NCI-H2196 treated with DMSO at 0.1 percent for 48 hours (cell line): Measurements from ENCODE around the gene SEPTIN2.
"Not testable (repeated sequence)": the region's sequence is repeated elsewhere in the genome, so short reads cannot be mapped to it uniquely, and the experiment has no call there.

Source experiments
- DNase-seq: peaks from one replicate; lab custom pipeline; 2025; ENCODE audit not compliant: unreplicated experiment; lab: John Stamatoyannopoulos, UW

Gene SEPTIN2

GRCh38 chr2:241286348-241287090, 29.2 kb upstream of the SEPTIN2 start:
- DNase-seq = no peak

- DNase-seq = no peak
Observed at GRCh38 chr2:241288324-241288888, 27.3 kb upstream of the SEPTIN2 start.

DNA sequence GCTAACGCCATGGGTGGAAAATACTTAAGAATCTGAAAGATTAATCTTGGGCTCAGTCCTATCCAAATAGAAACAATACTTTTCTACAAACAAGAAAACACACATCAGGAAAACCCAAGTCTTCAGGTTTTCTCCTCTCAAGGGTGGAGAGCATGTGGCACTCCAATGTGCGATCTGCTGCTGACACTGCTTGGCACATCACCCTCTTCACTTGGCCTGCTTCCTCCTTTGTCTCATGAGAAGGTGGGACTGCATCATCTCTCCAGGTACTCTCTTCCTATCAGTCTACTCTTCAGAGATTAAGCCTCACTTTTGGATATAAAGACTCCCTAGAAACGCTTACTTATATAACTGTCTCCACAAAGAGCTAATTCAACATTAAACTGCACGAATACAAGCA, 26.7 kb upstream of the SEPTIN2 start:
- no peak for DNase-seq

DNA sequence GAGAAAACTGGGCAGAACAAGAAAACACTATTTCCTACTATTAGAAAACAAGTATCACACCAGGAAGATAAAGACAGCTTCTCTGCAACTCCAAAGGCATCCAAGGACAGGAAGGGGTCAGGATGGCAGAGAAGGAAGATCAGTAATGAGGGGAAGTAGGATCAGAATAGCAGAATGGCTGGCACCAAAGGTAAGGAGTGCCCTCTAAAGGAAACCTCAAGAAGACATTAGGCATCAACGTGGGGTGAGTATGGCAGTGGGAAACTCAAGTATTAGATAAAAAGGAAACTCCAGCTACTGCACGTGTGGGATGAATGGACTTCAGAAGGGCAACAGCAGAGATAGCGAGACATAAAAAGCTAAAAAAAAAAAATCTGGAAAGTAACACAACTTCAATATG, 26.1 kb upstream of the SEPTIN2 start:
- DNase-seq = no peak

DNA sequence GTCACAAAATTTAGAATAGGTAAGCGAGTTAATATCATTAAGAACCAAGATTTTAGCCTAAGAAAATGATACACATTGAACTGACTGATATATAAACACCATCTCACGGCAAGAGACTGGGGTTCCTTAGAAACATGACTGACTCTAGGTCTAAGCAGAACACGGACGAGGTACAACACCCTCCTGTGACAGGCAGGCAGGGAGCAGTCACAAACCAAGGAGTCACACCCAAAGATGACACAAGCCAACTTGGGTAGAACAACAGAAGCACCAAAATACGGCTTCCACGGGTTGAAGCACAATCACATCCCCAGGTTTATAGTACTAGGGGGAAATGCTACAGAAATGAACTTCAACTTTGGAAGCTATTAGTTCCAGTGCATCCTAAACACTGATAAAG, 24.6 kb upstream of the SEPTIN2 start:
- no peak for DNase-seq

GRCh38 chr2:241291977-241292376, 23.7 kb upstream of the SEPTIN2 start:
- DNase-seq = no peak

- DNase-seq = not testable (repeated sequence)
Observed at GRCh38 chr2:241293378-241293797, 22.3 kb upstream of the SEPTIN2 start.

DNA sequence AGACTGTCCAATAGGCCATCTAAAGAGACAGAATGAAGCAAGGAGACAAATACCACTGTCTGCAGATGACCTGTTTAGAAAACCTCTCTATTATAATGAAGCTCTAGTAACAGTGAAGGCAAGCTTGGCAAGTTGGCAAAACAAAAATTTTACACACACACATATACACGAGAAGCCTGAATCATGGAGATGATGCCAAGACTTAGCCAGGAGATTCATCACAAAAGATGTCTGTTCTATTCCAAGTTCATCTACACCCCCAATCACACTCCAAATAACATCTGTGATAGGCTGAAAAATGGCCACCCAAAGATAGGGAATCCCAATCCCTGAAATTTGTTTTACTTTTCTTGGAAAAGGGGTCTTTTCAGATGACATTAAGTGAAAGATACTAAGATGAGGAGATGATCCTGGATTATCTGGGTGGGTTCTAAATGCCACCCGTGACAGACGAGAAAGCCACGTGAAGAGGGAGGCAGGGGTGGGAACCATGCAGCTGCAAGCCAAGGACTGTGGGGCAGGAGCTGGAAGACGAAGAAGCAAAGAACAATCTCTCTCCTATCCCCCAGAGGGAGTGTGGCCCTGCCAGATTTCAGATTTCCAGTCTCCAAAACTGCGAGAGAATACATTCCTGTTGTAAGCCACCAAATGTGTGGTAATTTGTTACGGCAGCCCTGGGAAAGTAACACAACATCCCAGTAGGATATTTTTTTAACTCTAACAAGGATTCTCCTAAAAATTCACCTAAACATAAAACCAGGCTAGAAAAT, 20.2 kb upstream of the SEPTIN2 start:
- DNase-seq = no peak

GRCh38 chr2:241296767-241297166, 19.0 kb upstream of the SEPTIN2 start:
- no peak for DNase-seq

- DNase-seq = no peak
Observed at GRCh38 chr2:241298673-241299072, 17.1 kb upstream of the SEPTIN2 start.

DNA sequence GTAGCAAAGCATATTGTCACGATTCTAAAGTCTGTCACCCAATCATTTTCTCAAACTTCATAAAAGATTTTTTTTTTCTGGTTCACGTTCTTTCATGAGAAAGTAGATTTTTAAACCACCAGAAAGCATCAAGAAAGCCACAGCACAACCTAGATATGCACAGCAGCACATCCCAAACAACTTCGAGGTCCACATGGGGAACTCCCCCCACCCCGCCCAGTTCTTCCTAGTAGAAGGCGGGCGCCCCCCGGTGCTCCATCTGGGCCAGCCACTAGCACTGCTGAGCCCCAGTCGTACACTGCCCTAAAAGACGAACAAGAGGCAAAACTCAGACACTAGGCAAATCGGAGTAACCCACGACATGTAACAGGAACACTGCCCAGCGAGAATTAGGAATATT, 15.7 kb upstream of the SEPTIN2 start:
- no peak for DNase-seq

- no peak for DNase-seq
Observed at GRCh38 chr2:241302083-241302482, 13.6 kb upstream of the SEPTIN2 start.

DNA sequence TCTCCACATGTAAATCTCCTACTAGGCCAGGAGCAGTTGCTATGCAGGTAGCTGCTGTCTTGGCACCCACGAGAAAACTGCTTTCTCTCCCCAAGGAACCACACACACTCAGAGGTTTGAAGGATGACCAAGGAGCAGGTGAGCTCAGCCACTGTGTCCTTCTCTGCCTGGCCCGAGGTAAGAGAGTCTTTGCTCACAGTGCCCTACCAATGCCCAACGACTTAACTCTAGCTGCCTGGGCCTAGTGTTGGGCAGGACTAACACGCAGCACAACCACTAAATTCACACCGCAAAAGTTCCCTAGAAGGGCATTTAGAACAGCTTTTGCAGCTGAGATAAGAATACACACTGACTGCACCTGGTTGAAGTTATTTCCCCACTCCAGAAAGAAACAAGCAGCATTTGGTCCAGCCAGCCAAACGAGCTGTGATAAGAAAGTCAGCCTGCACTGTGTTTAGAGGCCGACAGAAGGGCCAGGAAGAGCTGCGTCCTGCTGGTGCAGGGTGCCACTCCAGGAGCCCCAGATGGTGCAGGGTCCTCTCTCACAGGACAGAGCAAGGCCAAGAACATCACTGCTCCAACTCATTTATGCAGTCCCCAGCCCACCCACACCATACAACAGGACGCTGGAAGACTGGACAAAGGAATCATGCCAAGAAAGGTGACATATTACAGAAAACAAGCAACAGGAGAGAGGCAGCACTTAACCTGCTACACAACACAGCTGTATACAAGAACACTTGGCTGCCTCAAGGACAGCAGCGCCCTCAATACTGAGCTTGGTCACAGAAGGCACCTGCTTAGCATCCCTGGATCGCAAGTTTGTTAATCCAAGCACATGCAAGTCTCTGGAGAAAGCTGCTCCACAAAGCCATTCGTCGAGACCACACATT, 12.7 kb upstream of the SEPTIN2 start:
- DNase-seq = no peak

- DNase-seq = no peak
Observed at GRCh38 chr2:241304039-241304670, 11.6 kb upstream of the SEPTIN2 start.

DNA sequence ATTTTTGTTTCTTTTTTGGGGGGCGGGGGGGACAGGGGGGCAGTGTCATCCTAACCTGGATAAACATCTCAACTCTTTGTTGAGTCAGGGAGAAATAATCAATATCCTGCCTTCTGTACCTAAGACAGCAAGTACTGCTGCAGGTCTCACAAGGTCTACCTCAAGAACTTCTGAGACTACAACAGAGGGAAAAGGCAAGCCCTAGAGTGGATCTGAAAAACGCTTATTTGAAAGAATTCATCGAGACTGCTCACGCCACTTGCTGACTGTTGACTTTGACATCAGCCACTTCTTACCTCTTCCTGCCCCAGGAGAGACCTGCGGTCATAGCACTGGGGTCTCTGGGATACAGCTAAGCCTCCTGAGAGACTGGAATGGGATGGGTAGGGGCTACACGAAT, 8.7 kb upstream of the SEPTIN2 start:
- no peak for DNase-seq

DNA sequence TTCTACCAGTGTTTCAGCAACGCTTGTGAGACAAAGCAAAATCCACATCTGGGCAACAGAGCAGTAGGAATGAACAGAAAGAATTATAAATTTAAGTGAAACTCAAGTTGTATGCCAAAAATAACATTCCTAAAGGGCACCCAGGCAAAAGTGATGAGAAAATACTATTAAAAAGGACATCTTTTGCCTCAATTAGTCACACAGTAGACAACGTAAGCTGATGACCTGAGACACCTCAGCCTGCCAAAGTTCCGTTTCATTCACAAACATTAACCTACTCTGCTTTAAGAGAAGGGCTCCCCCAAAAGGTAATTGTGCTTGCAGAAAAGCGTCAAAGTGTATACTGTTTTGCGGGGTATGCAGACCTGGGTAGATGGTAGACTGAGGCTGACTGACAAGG, 7.5 kb upstream of the SEPTIN2 start:
- DNase-seq = no peak

DNA sequence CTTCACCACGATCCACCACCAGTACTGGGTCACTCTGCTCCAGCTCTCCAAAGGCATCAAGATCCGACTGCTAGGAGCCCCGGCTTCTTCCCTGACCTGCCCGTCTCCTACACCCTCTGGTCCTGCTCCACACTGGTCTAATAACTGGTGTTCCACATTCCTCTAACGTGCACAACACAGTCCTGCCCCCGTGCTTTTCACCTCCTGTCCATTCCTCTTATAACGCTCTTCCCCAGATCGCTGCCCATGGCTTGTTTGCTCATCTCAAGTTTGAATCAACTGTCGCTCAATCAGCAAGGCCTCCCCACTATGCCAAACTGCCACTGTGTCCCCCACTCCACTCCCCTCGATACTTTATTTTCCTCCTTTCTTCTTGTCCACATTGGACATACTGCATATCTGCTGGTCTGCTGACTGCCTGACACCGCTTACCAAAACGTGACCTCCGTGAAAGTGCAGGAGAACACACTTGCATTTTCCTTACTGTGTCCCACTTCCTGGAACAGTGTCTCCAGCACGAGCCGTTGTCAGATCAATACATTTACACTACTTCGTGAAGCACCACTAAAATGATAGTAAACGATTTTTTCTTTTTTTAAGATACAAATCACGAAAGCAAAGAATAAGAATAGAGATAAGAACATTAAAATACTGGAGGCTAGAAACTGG, 6.8 kb upstream of the SEPTIN2 start:
- DNase-seq = no peak

GRCh38 chr2:241309684-241310117, 6.0 kb upstream of the SEPTIN2 start:
- no peak for DNase-seq

DNA sequence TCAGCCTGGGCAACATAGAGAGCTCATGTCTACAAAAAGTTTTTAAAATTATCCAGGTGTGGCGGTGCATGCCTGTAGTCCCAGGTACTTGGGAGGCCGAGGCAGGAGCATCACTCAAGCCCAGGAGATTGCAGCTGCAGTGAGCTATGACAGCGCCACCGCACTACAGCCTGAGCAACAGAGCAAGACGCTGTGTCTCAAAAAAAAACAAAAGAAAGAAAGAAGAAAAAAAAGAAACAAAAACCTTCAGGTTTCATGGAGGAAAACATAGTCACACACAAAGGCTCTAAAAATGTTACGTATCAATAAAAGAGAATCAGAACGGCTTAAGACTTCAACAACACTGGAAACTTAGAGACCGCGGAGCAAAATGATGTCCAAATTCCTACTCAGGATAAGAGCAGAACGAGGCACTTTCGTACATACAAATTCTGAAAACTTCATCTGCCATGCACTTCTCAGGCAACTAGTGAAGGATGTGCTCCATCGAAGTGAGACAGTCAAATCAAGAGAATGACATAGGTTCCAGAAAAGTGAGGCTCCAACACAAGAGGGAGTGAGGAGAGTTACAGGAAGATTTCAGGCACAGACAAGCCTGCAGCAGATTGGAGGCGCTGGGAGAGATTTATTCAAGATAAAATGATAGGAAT, 4.7 kb upstream of the SEPTIN2 start:
- no peak for DNase-seq

DNA sequence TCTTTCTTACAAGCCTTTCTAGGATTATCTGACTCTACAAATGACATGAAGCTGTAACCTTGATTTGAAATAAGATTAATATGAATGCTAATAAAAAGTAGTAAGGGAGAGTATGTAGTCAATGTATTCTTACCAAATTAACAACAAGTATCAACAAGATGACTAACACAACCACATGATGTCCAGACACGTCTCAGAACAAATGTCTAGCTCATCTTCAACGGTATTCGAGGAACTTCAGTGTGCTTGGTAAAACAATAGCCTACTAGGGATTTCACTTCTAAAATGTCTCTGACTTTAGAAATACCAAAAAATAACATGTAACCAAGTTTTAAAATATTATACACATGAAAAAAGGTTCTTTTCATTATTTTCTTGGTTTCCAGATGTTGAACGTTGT, 3.6 kb upstream of the SEPTIN2 start:
- no peak for DNase-seq
